A549 (cell line): ENCODE results near the gene ISG15. TPM values are rescaled to one million over a fixed set of nuclear protein-coding genes. Genes with fewer than 3 reads are reported as not detected.

Experiments
- ATAC-seq, 2 experiments: fragments of 200-7000 bp in 1 of 2; fragments of >200 bp in 1 of 2; cut with Nextera tagmentation in 1 of 2; cut with Tn5 transposase in 1 of 2; 3 replicates each; pipeline versions ENCODE4 v1.8.0 to v1.9.1; 2018 to 2020; ENCODE audit warnings: mild to moderate bottlenecking in 1 of 2, moderate library complexity in 1 of 2
- CTCF ChIA-PET: fragments of 300-600 bp; sonication (Branson Sonifier 250); formaldehyde crosslinking; extraction: SDS; loops from one replicate; lab custom pipeline; 2021; ENCODE audit warnings: antibody characterized with exemption, inconsistent platforms; lab: Yijun Ruan, JAX
- POLR2A ChIA-PET: fragments of 350-600 bp; formaldehyde crosslinking; extraction: SDS; loops from one replicate; lab custom pipeline; 2021; ENCODE audit warnings: antibody characterized with exemption, inconsistent platforms; lab: Yijun Ruan, JAX
- DNase-seq, 2 experiments: peaks; one replicate each; pipeline versions ENCODE4 v3.0.0 to v3.0.0-alpha.2; 2011 to 2016; ENCODE audit warnings: low read depth in 1 of 2, low spot score in 1 of 2
- FAIRE-seq: peaks from 2 replicates; lab custom pipeline; 2011; peaks lifted over from hg19 to GRCh38; lab: Jason Lieb, UNC
- H3K27ac ChIP-seq, 2 experiments: fragments of >200 bp; sonication (Bioruptor Twin); formaldehyde crosslinking; 3 replicates each; pipeline ENCODE4 v1.5.1; 2016 to 2017
- H3K4me1 ChIP-seq: fragments of >200 bp; sonication (Bioruptor Twin); formaldehyde crosslinking; 3 replicates; pipeline ENCODE4 v1.6.1; 2016
- H3K4me2 ChIP-seq: fragments of >200 bp; sonication (Bioruptor Twin); formaldehyde crosslinking; 3 replicates; pipeline ENCODE4 v1.6.1; 2016
- H3K4me3 ChIP-seq: fragments of >200 bp; sonication (Bioruptor Twin); formaldehyde crosslinking; 3 replicates; pipeline ENCODE4 v1.5.1; 2016
- H3K9me3 ChIP-seq: fragments of >200 bp; sonication (Bioruptor Twin); formaldehyde crosslinking; 3 replicates; pipeline ENCODE4 v1.6.1; 2016
- CBX2 ChIP-seq: fragments of 200-600 bp; sonication (generic); IDR thresholded peaks from 2 replicates; pipeline ENCODE4 v1.6.1; 2016; ENCODE audit warnings: low read depth, mild to moderate bottlenecking, borderline replicate concordance
- CHD2 ChIP-seq: fragments of 150-350 bp; IDR thresholded peaks from 2 replicates; pipeline ENCODE4 v1.6.1; 2014; ENCODE audit warnings: low read length; ENCODE audit not compliant: partially characterized antibody
- EHF ChIP-seq: fragments of 250-450 bp; sonication (Bioruptor Pico); IDR thresholded peaks from 2 replicates; pipeline ENCODE4 v1.5.0; 2020; ENCODE audit warnings: mild to moderate bottlenecking
- EHMT2 ChIP-seq: fragments of 200-600 bp; sonication (generic); IDR thresholded peaks from 2 replicates; pipeline ENCODE4 v1.6.1; 2016; ENCODE audit warnings: antibody characterized with exemption, low read depth, mild to moderate bottlenecking, moderate library complexity
- ESRRA ChIP-seq: fragments of 150-350 bp; IDR thresholded peaks from 2 replicates; pipeline ENCODE4 v1.6.1; 2014; ENCODE audit warnings: mild to moderate bottlenecking, low read length, borderline replicate concordance
- FOSB ChIP-seq: fragments of 250-450 bp; sonication (Bioruptor Pico); IDR thresholded peaks from 2 replicates; pipeline ENCODE4 v1.5.0; 2020; ENCODE audit warnings: mild to moderate bottlenecking, moderate library complexity
- FOXS1 ChIP-seq: fragments of 250-450 bp; sonication (Bioruptor Pico); IDR thresholded peaks from 2 replicates; pipeline ENCODE4 v1.5.0; 2020; ENCODE audit warnings: mild to moderate bottlenecking, moderate library complexity
- GATA3 ChIP-seq: IDR thresholded peaks from 2 replicates; pipeline ENCODE4 v1.6.1; 2012; ENCODE audit warnings: borderline replicate concordance
- HOXB13 ChIP-seq: fragments of 250-450 bp; sonication (Bioruptor Pico); IDR thresholded peaks from 2 replicates; pipeline ENCODE4 v1.5.0; 2020; ENCODE audit warnings: low read depth, mild to moderate bottlenecking, moderate library complexity
- JUN ChIP-seq, 2 experiments: fragments of >200 bp; sonication (Bioruptor Twin); formaldehyde crosslinking; IDR thresholded peaks; 2 replicates in 1 of 2; 3 replicates in 1 of 2; pipeline ENCODE4 v1.6.1; 2016 to 2017
- KDM5A ChIP-seq: fragments of 200-600 bp; sonication (generic); IDR thresholded peaks from 2 replicates; pipeline ENCODE4 v1.6.1; 2016; ENCODE audit warnings: antibody characterized with exemption, mild to moderate bottlenecking
- MAFK ChIP-seq: fragments of 450-650 bp; IDR thresholded peaks from 2 replicates; pipeline ENCODE4 v1.6.1; 2014; ENCODE audit not compliant: partially characterized antibody
- MAZ ChIP-seq: fragments of 150-350 bp; IDR thresholded peaks from 2 replicates; pipeline ENCODE4 v1.6.1; 2014; ENCODE audit warnings: antibody characterized with exemption, low read depth, low read length, borderline replicate concordance
- NFE2L2 ChIP-seq: fragments of 150-350 bp; conservative IDR thresholded peaks from 2 replicates; pipeline ENCODE4 v1.6.1; 2014; ENCODE audit warnings: low read length
- NPAS2 ChIP-seq: fragments of 250-450 bp; sonication (Bioruptor Pico); IDR thresholded peaks from 2 replicates; pipeline ENCODE4 v1.8.0; 2022; ENCODE audit warnings: mild to moderate bottlenecking, moderate library complexity, borderline replicate concordance
- PHF8 ChIP-seq: fragments of 200-600 bp; sonication (generic); IDR thresholded peaks from 2 replicates; pipeline ENCODE4 v1.6.1; 2016; ENCODE audit warnings: low read depth, mild to moderate bottlenecking, antibody characterized with exemption, moderate library complexity, borderline replicate concordance
- RAD21 ChIP-seq, 2 experiments: fragments of >200 bp in 1 of 2; sonication (Bioruptor Twin) in 1 of 2; formaldehyde crosslinking in 1 of 2; IDR thresholded peaks in 1 of 2; conservative IDR thresholded peaks in 1 of 2; 2 replicates in 1 of 2; 3 replicates in 1 of 2; pipeline ENCODE4 v1.6.1; 2012 to 2018; ENCODE audit warnings: inconsistent platforms in 1 of 2
- RARB ChIP-seq: fragments of 250-450 bp; sonication (Bioruptor Pico); IDR thresholded peaks from 2 replicates; pipeline ENCODE4 v1.8.0; 2021; ENCODE audit warnings: mild to moderate bottlenecking, moderate library complexity
- TFCP2L1 ChIP-seq: fragments of 250-450 bp; sonication (Bioruptor Pico); IDR thresholded peaks from 2 replicates; pipeline ENCODE4 v1.5.0; 2021; ENCODE audit warnings: mild to moderate bottlenecking
- ZC3H11A ChIP-seq: fragments of 450-650 bp; IDR thresholded peaks from 2 replicates; pipeline ENCODE4 v1.6.1; 2014; ENCODE audit warnings: antibody characterized with exemption, mild to moderate bottlenecking
- ZFP36 ChIP-seq: fragments of 450-650 bp; IDR thresholded peaks from 2 replicates; pipeline ENCODE4 v1.6.1; 2014; ENCODE audit warnings: borderline replicate concordance; ENCODE audit not compliant: partially characterized antibody
- ZSCAN20 ChIP-seq: fragments of 250-450 bp; sonication (Bioruptor Pico); IDR thresholded peaks from 2 replicates; pipeline ENCODE4 v1.8.0; 2022; ENCODE audit warnings: mild to moderate bottlenecking, moderate library complexity
- WGBS: methylation state at CpG from one replicate; pipeline ENCODE4 v1.1.6; 2017; ENCODE audit errors: missing lambda C conversion rate; 5-methylcytosine and 5-hydroxymethylcytosine counted together
- polyA plus RNA-seq, 4 experiments: library from polyadenylated mRNA; depleted of rRNA in 3 of 4; stranded (reverse); fragments of >200 nt; fragmentation: RNase III in 1 of 4; extraction: RNeasy Plus Mini Kit Qiagen cat#74134 plus additional on column Dnase treatment in 1 of 4; gene quantifications; 2 replicates in 3 of 4; 3 replicates in 1 of 4; pipeline ENCODE4 v1.2.3, GENCODE V29; 2011 to 2017
- TF ChIP-seq, protein P1 (sequence below): IDR thresholded peaks from 2 replicates; pipeline ENCODE4 v1.6.1; 2012; ENCODE audit warnings: low read depth, borderline replicate concordance
- TF ChIP-seq, protein P2 (sequence below): fragments of >200 bp; sonication (Bioruptor Twin); formaldehyde crosslinking; IDR thresholded peaks from 3 replicates; pipeline ENCODE4 v1.6.1; 2016

The ISG15 gene
- polyA plus RNA-seq, 2 of the 4 experiments (the other 2 are of a cell fraction): 4.6 to 11.2 TPM

DNA sequence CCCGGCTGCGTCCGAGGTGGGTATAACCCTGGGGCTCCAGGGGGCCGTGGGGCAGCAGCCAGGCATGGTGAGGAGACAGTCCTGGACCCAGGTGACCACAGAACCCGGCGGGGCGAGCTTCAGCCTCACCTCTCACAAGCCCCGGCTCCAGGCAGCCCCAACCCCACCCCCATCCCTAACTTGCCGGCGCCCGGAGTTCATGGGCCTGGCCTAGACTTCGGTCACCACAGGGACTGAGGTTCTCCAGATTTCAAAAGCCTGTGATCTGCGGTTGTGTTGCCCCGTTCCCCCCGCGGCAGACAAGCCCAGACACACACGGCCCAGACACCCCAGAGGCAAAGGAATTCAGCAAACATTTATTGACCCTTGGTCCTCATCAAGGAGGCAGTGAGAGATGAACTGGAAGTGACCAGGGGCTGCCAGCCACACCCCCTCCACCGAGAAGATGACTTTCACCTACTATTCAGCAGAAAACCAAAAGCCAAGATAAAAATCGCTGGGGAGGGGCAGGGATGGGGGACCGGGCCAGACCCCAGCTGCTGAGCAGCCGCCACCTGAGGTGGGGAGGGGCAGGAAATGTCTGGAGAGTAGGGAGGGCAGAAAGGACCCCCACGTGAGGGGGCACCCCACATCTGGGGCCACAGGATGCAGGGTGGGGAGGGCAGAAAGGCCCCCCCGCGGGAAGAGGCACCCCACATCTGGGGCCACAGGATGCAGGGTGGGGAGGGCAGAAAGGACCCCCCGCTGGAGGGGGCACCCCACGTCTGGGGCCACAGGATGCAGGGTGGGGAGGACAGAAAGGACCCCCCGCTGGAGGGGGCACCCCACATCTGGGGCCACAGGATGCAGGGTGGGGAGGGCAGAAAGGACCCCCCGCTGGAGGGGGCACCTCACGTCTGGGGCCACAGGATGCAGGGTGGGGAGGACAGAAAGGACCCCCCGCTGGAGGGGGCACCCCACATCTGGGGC lies 17.3 kb upstream of the ISG15 start:
- no peak overlapping the region for H3K4me3 ChIP-seq
- 63% methylated on average over 9 of the region's 30 CpGs for WGBS
- ATAC-seq (no peak; a peak in 1 of 6 replicates), DNase-seq (peak in 1 of 2 experiments; percentile 46), FAIRE-seq (no peak)
- POLR2A ChIA-PET: no interaction called here
- peaks cover 14% of the 10 kb centered on the region for H3K4me1 ChIP-seq
- H3K9me3 ChIP-seq: peaks cover 14% of the 10 kb centered on the region; the same call in 2 of the 3 replicates
- 0 out of 6 replicates have a peak overlapping the region, but pooled peaks of 1 of the 2 experiments have one; percentile 46 for H3K27ac ChIP-seq
- CTCF ChIA-PET: interaction anchor here (1.7 to 4.9 kb wide), 4 partner anchors 10 to 68 kb away, joined by 4 to 48 read pairs (median 10); no protein-coding TSS in a partner anchor
- peak overlapping the region; percentile 37; the same call in 2 of the 3 replicates for H3K4me2 ChIP-seq
- TF ChIP-seq CBX2: no peak
- no peak for TF ChIP-seq HOXB13 (CRISPR knock-in tag)
- peak; percentile 3; the same call in 1 of the 2 replicates for TF ChIP-seq FOSB (CRISPR knock-in tag)
- TF ChIP-seq ZFP36: no peak

DNA sequence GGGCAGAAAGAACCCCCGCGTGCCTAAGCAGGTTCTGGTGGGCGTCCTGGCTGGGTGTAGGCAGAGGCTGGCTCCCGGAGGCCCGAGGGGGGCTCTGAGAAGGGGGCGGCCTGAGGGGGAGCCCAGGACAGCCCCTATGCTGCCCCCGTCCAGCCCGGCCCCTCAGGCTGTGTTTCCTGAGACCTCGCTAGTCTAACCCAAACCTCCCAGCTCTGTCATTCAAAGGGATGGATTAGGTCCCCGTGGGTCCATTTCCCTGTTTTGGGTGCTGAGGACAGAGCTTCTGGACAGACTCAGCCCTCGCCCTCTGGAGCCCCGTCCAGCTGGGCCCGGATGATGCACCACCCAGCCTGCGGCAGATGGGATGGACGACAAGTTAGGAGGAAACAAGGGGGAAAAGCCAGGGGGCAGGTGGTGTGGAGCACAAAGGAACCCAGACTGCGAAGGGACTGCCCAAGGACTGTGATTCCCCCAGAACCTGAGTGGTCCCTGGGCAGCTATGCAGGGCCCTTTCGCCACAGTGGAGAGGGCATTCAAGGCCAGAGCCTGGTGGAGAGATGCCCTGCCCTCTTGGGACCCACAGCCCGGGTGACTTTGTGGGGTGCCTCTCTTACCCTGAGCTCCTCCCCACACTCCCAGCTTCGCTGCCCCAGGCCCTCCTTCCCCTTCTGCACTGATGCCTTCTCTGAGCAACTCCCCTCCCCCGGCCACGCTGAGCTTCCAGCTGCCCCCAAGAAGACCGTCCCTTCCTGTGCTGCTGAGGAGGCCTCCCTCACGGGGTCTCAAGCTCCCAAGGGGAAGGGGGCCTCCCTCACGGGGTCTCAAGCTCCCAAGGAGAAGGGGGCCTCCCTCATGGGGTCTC lies 16.2 kb upstream of the ISG15 start:
- peaks cover 14% of the 10 kb centered on the region for H3K4me1 ChIP-seq
- ChIA-PET CTCF (interaction anchor here (1.0 to 4.3 kb wide), 6 partner anchors 10 to 67 kb away, joined by 3 to 33 read pairs (median 6); no protein-coding TSS in a partner anchor), POLR2A (no interaction called here)
- no peak overlapping the region; the same call in 2 of the 3 replicates for H3K4me2 ChIP-seq
- FAIRE-seq (no peak), ATAC-seq (peak in 1 of 2 experiments; percentile 1; a peak in 2 of 6 replicates), DNase-seq (no peak)
- WGBS: 78% methylated on average over 14 of the region's 24 CpGs
- no peak overlapping the region for H3K27ac ChIP-seq
- no peak overlapping the region for H3K4me3 ChIP-seq
- peak; percentile 19; the same call in 1 of the 2 replicates for TF ChIP-seq TFCP2L1
- no peak for TF ChIP-seq ZSCAN20
- H3K9me3 ChIP-seq: peaks cover 6% of the 10 kb centered on the region; the same call in 2 of the 3 replicates

DNA sequence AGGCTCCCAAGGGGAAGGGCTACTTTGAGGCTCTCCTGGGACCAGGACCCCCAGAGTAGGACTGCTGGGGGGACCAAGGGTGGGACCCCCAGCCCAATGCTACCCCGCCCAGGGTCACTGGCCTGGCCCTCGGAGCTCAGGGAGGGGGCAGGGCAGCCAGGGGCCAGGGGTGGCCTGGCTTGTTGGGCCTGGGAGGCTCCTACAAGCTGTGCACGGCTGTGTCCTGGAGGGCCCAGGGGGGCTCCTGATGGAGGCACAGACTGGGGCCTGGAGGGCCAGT lies 15.6 kb upstream of the ISG15 start:
- ATAC-seq (no peak), DNase-seq (no peak), FAIRE-seq (no peak)
- peaks cover under 1% of the 10 kb centered on the region; the same call in 2 of the 3 replicates for H3K9me3 ChIP-seq
- H3K4me3 ChIP-seq: no peak overlapping the region
- H3K27ac ChIP-seq: no peak overlapping the region
- TF ChIP-seq ESRRA (no peak), FOSB (CRISPR knock-in tag) (no peak), MAFK (no peak), RARB (CRISPR knock-in tag) (no peak), CHD2 (no peak), NFE2L2 (no peak), JUN (IDR thresholded peaks at IDR 0.05) (no peak)
- TF ChIP-seq, protein P1, sequence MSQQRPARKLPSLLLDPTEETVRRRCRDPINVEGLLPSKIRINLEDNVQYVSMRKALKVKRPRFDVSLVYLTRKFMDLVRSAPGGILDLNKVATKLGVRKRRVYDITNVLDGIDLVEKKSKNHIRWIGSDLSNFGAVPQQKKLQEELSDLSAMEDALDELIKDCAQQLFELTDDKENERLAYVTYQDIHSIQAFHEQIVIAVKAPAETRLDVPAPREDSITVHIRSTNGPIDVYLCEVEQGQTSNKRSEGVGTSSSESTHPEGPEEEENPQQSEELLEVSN: no peak
- no peak overlapping the region; the same call in 2 of the 3 replicates for H3K4me2 ChIP-seq
- peaks cover 14% of the 10 kb centered on the region for H3K4me1 ChIP-seq
- ChIA-PET POLR2A (no interaction called here), CTCF (interaction anchor here (1.0 to 4.3 kb wide), 6 partner anchors 11 to 66 kb away, joined by 3 to 33 read pairs (median 6); no protein-coding TSS in a partner anchor)
- no CpG with 5 or more reads among the region's 3 CpGs for WGBS

DNA sequence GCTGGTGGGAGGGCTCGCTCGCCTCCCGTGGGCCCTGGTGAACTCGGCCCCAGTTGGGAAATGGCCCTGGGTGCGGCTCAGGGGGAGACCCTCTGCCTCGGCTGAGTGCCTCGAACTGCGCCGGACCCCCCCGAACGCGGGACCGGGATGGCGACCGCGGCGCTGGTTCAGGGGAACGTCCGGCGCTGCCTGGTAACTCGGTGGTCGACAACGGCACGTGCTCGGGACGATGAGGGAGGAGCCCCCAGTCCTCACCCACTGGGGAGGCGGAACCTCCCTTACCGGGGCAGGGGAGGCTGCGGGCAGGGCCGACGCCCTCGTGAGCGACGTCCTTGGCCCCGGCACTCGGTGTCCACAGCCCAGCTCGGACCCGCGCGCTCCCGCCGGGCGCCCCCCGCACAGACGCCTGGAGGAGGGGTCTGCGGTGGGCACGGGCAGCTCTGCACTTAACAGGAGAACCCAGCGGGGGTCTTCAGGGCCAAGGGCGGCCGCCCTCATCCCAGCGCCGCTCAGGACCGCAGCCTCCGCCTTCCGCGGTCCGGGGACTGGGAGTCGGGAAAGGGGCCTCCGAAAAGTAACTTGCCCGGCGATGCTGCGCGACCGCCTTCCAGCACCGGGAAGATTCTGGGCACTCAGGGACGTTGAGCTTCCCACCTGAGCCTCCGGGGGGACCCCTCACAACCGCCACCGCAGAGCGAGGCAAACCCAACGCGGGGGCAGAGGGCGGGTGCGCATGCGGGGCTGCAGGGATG lies 15.1 kb upstream of the ISG15 start:
- peaks cover 14% of the 10 kb centered on the region for H3K4me1 ChIP-seq
- ATAC-seq (no peak), FAIRE-seq (no peak), DNase-seq (no peak)
- H3K4me2 ChIP-seq: peak overlapping the region; percentile 95
- peak overlapping the region; percentile 77 for H3K4me3 ChIP-seq
- CTCF ChIA-PET: interaction anchor here (1.0 to 4.3 kb wide), 7 partner anchors 11 to 66 kb away, joined by 3 to 33 read pairs (median 6); partner anchors contain the start of gene ISG15
- POLR2A ChIA-PET: no interaction called here
- H3K27ac ChIP-seq: peak overlapping the region in 1 of 2 experiments; percentile 100; a peak in 4 of 6 replicates
- no peaks in the 10 kb centered on the region for H3K9me3 ChIP-seq
- 100% methylated on average over 2 of the region's 75 CpGs for WGBS
- no peak for TF ChIP-seq RAD21 (conservative IDR thresholded peaks at IDR 0.05 in 1 of 2, IDR thresholded peaks at IDR 0.05 in 1 of 2)
- TF ChIP-seq, protein P2, sequence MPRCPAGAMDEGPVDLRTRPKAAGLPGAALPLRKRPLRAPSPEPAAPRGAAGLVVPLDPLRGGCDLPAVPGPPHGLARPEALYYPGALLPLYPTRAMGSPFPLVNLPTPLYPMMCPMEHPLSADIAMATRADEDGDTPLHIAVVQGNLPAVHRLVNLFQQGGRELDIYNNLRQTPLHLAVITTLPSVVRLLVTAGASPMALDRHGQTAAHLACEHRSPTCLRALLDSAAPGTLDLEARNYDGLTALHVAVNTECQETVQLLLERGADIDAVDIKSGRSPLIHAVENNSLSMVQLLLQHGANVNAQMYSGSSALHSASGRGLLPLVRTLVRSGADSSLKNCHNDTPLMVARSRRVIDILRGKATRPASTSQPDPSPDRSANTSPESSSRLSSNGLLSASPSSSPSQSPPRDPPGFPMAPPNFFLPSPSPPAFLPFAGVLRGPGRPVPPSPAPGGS: no peak
- no peak for TF ChIP-seq MAZ
- TF ChIP-seq ZC3H11A: no peak
- TF ChIP-seq GATA3: no peak
- no peak for TF ChIP-seq CHD2
- no peak for TF ChIP-seq NPAS2 (CRISPR knock-in tag)
- TF ChIP-seq EHF (CRISPR knock-in tag): no peak
- no peak for TF ChIP-seq EHMT2
- no peak for TF ChIP-seq KDM5A
- no peak for TF ChIP-seq ESRRA
- TF ChIP-seq FOXS1 (CRISPR knock-in tag): no peak
- no peak for TF ChIP-seq PHF8
- TF ChIP-seq RARB (CRISPR knock-in tag): no peak
